NCI-H748 (cell line): ENCODE data around the gene IKZF2.
"Not testable (repeated sequence)": the region's sequence is repeated elsewhere in the genome, so short reads cannot be mapped to it uniquely, and the experiment has no call there.

Experiments
- DNase-seq: peaks from one replicate; lab custom pipeline; 2025; ENCODE audit not compliant: unreplicated experiment; lab: John Stamatoyannopoulos, UW

Gene IKZF2

DNA sequence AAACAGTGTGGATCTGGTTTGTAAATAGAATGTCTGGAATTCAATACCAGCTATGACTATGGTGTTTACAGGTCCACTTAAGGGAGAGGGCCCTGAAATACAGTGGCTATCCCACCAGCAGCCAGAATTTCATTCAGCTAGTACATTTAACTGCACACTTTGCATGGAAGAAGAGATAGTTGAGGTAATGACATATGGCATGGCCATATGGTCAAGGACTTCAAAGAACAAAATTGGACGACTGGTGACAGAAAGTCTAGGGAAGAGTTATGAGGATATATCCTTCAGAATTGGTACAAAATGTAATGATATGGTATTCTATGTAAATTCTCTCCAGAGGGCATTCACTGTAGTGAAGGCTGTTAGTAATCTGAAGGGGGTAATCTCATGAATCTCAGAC, 105.0 kb downstream of the IKZF2 start:
- DNase-seq, result no peak

- DNase-seq, result no peak
These were observed 107.8 kb downstream of the IKZF2 start for GRCh38 chr2:213043566-213043965.

DNA sequence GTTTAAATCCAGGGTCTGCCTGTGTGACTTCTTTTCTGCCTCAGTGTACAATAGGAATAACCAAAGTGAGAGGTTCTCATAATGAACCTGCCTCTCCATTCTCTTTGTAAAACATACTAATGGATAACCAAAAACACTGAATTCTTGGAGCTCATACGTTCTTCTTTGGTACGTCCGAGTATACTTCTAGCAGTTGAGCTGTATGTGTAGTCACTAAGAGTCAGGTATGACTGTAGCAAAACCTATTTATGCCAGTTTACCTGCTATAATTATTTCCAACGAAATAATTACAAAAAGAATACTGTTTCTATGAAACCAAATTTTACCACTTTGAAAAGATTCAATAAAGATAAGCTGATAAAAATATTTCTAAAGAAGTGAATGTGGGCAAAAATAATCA, 109.2 kb downstream of the IKZF2 start:
- DNase-seq, result no peak

GRCh38 chr2:213036836-213037235, 114.6 kb downstream of the IKZF2 start:
- DNase-seq, result no peak

DNA sequence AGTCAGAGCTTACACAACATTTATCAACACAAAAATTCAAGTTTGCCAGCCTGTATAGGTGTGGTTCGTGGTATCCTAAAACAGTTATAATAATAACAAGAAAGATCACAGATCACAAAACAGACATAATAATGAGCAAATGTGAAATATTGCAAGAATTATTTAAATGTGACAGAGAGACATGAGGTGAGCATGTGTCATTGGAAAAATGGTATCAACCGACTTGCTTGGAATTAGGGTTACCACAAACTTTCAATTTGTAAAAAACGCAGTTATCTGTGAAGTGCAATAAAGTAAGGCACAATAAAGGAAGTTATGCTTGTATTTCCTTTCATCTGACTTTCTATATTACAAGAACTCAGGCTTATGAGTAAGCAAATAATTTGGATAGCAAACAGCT, 116.8 kb downstream of the IKZF2 start:
- no peak for DNase-seq

GRCh38 chr2:213032607-213033006, 118.8 kb downstream of the IKZF2 start:
- DNase-seq, result no peak

GRCh38 chr2:213022987-213023386, 128.4 kb downstream of the IKZF2 start:
- no peak for DNase-seq

DNA sequence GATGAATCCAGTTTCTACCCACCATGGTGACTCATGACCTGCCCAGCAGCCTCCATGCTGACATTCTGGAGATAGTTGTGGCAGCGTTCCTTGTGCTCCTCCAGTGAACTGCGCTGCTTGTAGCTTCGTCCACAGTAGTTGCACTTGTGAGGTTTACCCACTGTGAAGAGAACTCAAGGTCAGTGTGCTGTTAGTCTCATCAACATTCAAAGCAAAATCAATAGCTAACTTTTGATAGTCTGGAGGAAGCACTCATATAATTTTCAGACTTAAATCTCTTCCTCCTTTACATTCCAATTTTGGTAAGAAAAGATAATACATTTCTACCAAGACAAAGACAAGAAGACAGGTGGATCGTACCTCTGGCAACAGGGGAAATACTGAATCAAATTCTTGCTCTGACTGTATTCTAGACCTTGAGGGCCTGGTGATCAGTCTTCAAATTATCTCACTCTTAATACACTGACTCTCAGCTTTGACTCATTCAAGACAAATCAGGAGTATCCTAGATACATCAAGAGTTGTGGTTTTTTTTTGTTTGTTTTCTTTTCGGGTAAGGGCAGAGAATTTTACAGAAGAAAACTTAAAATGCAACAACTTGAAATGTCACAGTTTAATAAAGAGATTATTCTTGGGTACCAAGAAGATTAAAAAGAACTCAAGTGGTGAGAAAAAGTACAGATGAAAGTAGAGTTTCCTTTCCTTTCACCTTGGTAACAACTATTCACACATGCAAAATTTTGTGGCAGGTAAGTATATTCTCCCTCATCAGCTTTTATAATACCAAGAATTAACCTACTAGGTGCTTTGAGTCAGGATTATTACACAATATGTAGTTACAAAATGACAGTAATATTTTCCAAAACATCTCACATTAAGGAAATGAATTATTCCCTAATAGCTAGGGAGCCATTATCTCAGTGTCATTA, 129.2 kb downstream of the IKZF2 start:
- no peak for DNase-seq

- not testable (repeated sequence) for DNase-seq
These were observed 130.5 kb downstream of the IKZF2 start for GRCh38 chr2:213020913-213021312.

DNA sequence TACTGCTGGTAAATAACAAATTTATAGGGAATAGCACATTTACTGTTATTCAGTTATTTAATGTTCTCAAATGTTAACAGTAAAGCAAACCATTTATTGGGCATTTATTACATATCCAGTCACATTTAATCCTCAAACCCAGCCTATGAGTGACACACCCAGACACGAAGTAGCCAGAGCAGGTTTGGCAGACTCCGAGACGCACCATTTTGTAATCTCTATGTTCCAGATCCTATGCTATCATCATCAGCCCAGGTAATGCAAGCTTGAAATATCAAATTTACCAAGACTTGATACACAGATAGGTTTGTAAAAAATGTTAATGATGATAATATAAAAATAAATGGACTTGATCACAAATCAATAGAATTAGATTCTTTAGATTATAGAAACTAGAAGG, 131.1 kb downstream of the IKZF2 start:
- no peak for DNase-seq

DNA sequence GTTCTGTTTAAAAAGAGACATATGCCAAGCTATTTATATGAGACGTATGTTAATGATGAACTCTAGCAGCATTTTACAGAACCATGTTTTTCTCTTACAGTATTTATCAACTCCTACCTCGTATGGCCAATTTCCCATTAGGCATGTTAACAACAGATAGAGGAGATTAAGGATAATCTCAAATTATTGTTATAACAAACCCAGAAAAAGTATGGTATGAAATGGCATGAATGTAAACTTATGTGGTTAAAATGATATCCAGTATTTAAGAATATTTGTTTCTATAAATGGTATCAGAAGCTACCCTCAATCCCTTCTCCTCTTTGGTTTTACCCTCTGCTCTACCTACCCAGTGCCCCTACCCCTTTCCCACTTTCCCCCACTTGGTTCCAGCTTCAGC, 132.0 kb downstream of the IKZF2 start:
- DNase-seq, result no peak

- no peak for DNase-seq
These were observed 133.0 kb downstream of the IKZF2 start for GRCh38 chr2:213018340-213018901.

DNA sequence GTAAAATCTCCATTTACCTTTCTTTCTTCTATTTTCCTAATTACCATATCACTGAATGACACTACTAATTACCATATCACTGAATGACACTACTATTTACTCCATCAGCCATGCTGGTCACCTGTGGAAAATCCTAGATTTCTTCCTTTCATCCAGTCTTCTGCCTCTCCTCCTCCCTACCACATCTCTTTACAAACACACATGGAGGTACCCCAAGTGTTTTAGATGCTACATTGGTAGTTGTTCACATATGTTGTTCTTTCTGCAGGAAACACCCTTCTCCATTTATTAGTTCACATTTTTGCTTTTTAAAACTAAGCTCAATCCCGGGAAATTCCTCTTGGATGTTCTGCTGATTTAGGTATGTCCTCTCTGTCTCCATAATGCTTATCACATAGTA, 134.0 kb downstream of the IKZF2 start:
- DNase-seq, result no peak

DNA sequence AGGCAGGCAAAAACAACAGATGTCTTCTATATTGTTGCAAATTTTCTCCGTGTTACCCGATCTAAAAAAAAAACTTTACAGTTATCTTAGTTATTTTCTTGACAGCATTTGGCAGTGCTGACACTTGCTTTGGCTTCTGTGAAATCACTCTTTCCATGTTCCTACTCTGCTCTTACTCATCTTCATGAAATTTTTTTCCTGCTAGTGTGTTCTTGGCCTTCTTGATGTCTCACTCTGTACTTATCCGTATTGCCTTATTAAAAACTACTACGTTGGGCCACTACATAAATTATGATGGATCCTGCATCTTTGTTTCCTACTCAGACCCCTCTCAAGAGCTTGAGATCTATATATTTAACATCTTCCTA, 134.4 kb downstream of the IKZF2 start:
- no peak for DNase-seq

DNA sequence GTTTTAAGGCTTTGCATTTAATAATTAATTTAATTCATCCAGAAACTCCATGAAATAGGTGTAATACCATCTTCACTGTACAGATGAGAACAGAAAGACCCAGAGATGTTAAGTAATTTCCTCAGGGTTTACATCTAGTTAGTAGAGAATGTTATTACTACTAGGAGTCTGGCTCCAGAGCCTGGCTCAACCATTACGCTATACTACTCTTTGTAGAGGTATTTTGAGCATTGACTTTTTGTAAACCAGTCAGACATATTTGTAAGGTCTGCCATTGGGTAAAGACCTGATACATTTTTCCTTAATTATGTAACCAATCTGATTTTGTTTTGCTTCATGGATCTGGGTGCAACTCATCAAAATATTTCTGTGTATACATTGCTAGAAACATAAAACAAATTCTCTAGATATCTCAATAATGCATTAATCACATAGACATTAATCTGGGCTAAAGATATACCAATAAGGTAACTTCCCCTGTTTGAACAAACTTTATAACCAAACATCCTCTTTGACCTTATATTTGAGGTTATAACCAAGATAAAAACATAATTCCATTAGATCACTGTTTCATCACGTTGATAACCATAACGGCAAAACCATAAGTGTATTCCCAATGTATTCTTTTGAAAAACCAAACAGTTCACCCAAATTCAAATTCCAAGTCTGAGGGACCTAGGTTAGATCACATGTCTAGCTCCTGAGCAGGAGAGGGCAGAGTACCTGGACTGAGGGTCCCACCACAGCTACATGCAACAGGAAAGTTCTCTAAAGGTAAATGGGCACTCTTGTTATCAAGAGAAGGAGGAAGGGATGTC, 135.0 kb downstream of the IKZF2 start:
- no peak for DNase-seq

DNA sequence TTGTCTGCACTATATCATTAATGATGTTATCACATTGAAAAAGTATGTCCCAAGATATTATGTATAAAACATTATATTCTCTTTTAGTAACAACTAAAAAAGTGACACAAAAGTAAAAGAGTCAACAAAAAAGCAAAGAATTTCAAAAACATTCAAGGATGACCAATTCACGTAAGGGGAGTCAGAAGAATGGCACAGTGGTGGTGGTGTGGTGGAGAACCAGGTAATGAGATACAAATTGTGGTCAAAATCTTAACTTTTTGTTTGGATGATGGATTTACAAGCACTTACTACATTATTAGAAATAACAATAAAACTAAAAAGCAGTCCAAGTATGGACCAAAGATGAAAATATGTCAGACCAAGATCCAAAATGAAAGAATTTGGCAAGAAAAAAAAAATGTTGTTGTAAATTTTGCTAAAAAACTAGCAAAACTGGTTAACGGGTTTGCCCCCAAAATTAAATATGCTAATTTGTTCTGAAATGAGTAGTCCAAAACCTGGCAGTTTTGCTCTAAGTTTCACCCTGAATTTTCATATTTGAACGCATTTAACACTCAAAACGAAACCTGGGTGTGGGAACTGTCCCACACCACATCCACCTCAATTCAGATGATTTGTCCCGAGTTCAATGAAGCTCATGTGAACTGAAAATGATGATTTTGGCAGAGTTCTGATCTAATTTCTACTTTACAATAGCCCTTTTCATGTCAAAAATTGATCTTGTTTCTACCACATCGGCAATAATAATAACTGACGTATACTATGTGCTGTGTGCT, 135.8 kb downstream of the IKZF2 start:
- DNase-seq, result no peak

DNA sequence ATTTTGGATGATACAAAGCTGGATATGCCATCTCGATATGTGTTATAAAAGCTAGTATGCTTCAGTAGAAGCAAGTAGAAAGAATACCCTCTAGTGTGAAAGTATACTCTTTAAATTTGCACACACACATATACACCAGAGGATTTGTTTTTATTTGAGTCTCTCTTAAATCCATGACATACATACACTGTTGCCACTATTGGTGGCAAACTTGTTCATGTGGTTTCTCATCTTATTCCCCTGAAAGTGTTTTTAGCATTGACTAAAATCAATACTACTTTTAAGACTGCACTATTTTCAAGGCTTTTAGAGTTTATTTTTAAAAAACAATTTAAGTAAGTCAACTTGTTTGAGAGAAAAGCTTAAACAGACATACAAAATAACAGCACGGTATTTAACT, 137.4 kb downstream of the IKZF2 start:
- no peak for DNase-seq

DNA sequence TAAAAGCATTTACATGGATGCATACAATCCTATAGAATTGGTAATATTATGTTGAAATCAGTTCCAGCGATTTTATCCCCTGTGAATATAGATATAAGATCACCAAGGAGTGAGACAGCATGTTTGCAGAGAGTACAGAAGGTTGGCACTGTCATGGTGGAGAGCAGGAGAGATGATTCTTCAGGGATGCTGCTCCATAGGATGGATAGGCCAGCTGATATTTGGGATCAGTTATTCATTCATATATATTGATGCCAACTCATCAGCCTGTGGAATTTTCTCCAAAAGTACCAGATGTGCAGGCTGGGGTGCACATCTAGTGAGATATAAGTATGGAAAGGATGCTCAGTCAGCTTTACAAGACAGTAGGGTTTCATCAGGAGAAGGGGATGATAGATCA, 139.9 kb downstream of the IKZF2 start:
- no peak for DNase-seq

- DNase-seq, result no peak
These were observed 141.2 kb downstream of the IKZF2 start for GRCh38 chr2:213010106-213010779.

DNA sequence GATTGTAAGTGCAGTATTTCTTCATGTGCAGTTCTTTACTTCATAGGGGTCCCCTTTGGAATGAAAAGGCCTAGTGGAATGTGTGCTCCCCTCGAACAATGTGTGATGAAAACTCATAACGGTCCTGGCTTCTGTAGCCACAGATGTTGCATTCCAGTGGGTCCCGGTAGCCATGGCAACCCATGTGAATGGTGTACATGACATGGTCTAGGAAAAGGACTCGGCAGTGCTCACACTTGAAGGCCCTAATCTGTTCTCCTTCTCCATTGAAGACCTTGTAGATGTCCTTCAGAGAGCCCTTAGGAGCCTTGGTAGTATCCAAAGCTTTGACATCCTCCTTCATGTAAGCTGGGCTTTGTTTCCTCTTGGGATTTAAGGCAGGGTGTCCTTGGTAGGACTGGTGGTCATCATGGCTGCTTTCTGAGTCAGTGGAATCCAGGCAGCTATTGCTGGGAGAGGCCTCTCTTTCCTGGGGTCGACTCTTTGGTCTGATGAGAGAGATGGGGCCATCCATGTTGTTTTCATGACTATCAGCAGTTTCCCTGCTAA, 144.0 kb downstream of the IKZF2 start:
- no peak for DNase-seq
